MM.1S (cell line): Measurements from ENCODE around the gene RPL29.

Experiments used
- DNase-seq: peaks from one replicate; pipeline ENCODE4 v3.0.0-alpha.2; 2015
- H2AFZ ChIP-seq: fragments of 300-600 bp; sonication (generic); 2 replicates; pipeline ENCODE4 v1.6.0; 2016; ENCODE audit warnings: antibody characterized with exemption, low read length
- H3F3A ChIP-seq: fragments of 300-600 bp; sonication (generic); 2 replicates; pipeline ENCODE4 v1.6.1; 2016; ENCODE audit warnings: mild to moderate bottlenecking, antibody characterized with exemption, low read length, moderate library complexity, mixed read lengths; ENCODE audit not compliant: insufficient read depth
- H3K27ac ChIP-seq: fragments of 300-600 bp; sonication (generic); 2 replicates; pipeline ENCODE4 v1.5.1; 2016; ENCODE audit warnings: mild to moderate bottlenecking, low read length
- H3K27me3 ChIP-seq: fragments of 300-600 bp; sonication (generic); replicated peaks from 2 replicates; pipeline ENCODE4 v1.6.0; 2016; ENCODE audit warnings: low read length; ENCODE audit not compliant: insufficient read depth
- H3K36me3 ChIP-seq: fragments of 300-600 bp; sonication (generic); replicated peaks from 2 replicates; pipeline ENCODE4 v1.6.1; 2016; ENCODE audit warnings: mild to moderate bottlenecking, low read length, mixed read lengths; ENCODE audit not compliant: insufficient read depth
- H3K4me1 ChIP-seq: fragments of 300-600 bp; sonication (generic); 2 replicates; pipeline ENCODE4 v1.6.1; 2016; ENCODE audit warnings: low read length, mixed read lengths
- H3K4me2 ChIP-seq: fragments of 300-600 bp; sonication (generic); 2 replicates; pipeline ENCODE4 v1.6.0; 2016; ENCODE audit warnings: low read depth, low read length
- H3K4me3 ChIP-seq: fragments of 300-600 bp; sonication (generic); 2 replicates; pipeline ENCODE4 v1.5.1; 2016; ENCODE audit warnings: low read length, mixed read lengths
- H3K79me2 ChIP-seq: fragments of 300-600 bp; sonication (generic); 2 replicates; pipeline ENCODE4 v1.6.1; 2016; ENCODE audit warnings: mixed run types, low read length, mixed read lengths
- H3K9ac ChIP-seq: fragments of 300-600 bp; sonication (generic); 2 replicates; pipeline ENCODE4 v1.6.1; 2016; ENCODE audit warnings: low read length, mixed read lengths
- H3K9me2 ChIP-seq: fragments of 300-600 bp; sonication (generic); replicated peaks from 2 replicates; pipeline ENCODE4 v1.6.1; 2016; ENCODE audit warnings: mild to moderate bottlenecking, low read length, mixed read lengths; ENCODE audit not compliant: insufficient read depth
- H3K9me3 ChIP-seq: fragments of 300-600 bp; sonication (generic); replicated peaks from 2 replicates; pipeline ENCODE4 v1.6.1; 2016; ENCODE audit warnings: mild to moderate bottlenecking, low read length, mixed read lengths; ENCODE audit not compliant: insufficient read depth
- H4K20me1 ChIP-seq: fragments of 300-600 bp; sonication (generic); 2 replicates; pipeline ENCODE4 v1.6.1; 2016; ENCODE audit warnings: mild to moderate bottlenecking, low read length, moderate library complexity, mixed read lengths; ENCODE audit not compliant: insufficient read depth
- CTCF ChIP-seq: fragments of 300-600 bp; sonication (generic); IDR thresholded peaks from 2 replicates; pipeline ENCODE4 v1.5.1; 2016; ENCODE audit warnings: antibody characterized with exemption, low read length, mixed read lengths
- EZH2 ChIP-seq: fragments of 300-600 bp; sonication (generic); optimal IDR thresholded peaks from 2 replicates; pipeline ENCODE3; 2017; ENCODE audit warnings: low read depth, mild to moderate bottlenecking, antibody characterized with exemption, low read length, mixed read lengths
- EZH2phosphoT487 ChIP-seq: fragments of 300-600 bp; sonication (generic); IDR thresholded peaks from 2 replicates; pipeline ENCODE4 v1.6.1; 2018; ENCODE audit warnings: antibody characterized with exemption, low read length

The RPL29 gene

GRCh38 chr3:52032702-52033408 is 37.2 kb upstream of the RPL29 start:
- no peaks in the 10 kb centered on the region for H3F3A ChIP-seq
- H3K79me2 ChIP-seq, result no peaks in the 10 kb centered on the region
- H3K27ac ChIP-seq, result no peak overlapping the region
- no peak overlapping the region for H3K4me3 ChIP-seq
- no peak overlapping the region for H3K9ac ChIP-seq
- H3K4me2 ChIP-seq, result no peak overlapping the region
- no peak for TF ChIP-seq EZH2phosphoT487
- no peak for TF ChIP-seq EZH2
- no peak for TF ChIP-seq CTCF
- no peaks in the 10 kb centered on the region for H4K20me1 ChIP-seq
- no peaks in the 10 kb centered on the region for H3K36me3 ChIP-seq
- H2AFZ ChIP-seq, result no peak overlapping the region
- no peaks in the 10 kb centered on the region for H3K27me3 ChIP-seq
- no peak for DNase-seq
- no peaks in the 10 kb centered on the region for H3K9me2 ChIP-seq
- no peaks in the 10 kb centered on the region for H3K9me3 ChIP-seq
- no peaks in the 10 kb centered on the region for H3K4me1 ChIP-seq

DNA sequence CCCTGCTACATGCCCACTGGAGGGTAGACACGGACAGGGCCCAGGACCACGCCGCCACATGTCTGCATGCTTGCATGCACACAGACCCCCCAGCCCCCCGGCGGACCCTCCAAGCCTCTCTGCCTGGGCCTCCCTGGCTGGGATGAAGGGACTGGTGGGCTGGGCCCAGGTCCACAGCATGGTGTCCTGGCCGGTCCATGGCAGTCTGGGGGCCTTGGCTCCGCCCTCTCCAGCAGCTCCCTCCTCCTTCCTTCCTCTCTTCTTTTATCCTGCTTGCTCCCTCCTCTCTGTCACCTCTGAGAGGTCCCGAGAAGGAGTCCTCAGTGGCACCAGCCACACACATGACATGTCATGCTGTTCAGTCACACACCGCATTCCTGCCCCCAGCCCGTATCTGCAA is 36.2 kb upstream of the RPL29 start:
- H2AFZ ChIP-seq, result no peak overlapping the region
- TF ChIP-seq EZH2phosphoT487, result no peak
- no peak for TF ChIP-seq EZH2
- no peak for TF ChIP-seq CTCF
- no peaks in the 10 kb centered on the region for H4K20me1 ChIP-seq
- H3K27me3 ChIP-seq, result no peaks in the 10 kb centered on the region
- H3K36me3 ChIP-seq, result no peaks in the 10 kb centered on the region
- H3K79me2 ChIP-seq, result no peaks in the 10 kb centered on the region
- H3F3A ChIP-seq, result no peaks in the 10 kb centered on the region
- H3K4me1 ChIP-seq, result no peaks in the 10 kb centered on the region
- no peak overlapping the region for H3K27ac ChIP-seq
- H3K9me3 ChIP-seq, result no peaks in the 10 kb centered on the region
- H3K4me2 ChIP-seq, result no peak overlapping the region
- DNase-seq, result no peak
- no peak overlapping the region for H3K4me3 ChIP-seq
- no peak overlapping the region for H3K9ac ChIP-seq
- H3K9me2 ChIP-seq, result no peaks in the 10 kb centered on the region

GRCh38 chr3:52030714-52031310 is 35.1 kb upstream of the RPL29 start:
- H3K9me3 ChIP-seq, result no peaks in the 10 kb centered on the region
- no peak overlapping the region for H2AFZ ChIP-seq
- no peaks in the 10 kb centered on the region for H3K36me3 ChIP-seq
- no peaks in the 10 kb centered on the region for H3K9me2 ChIP-seq
- no peaks in the 10 kb centered on the region for H4K20me1 ChIP-seq
- no peak overlapping the region for H3K27ac ChIP-seq
- H3K79me2 ChIP-seq, result no peaks in the 10 kb centered on the region
- H3K9ac ChIP-seq, result no peak overlapping the region
- H3K4me3 ChIP-seq, result no peak overlapping the region
- no peaks in the 10 kb centered on the region for H3F3A ChIP-seq
- H3K4me2 ChIP-seq, result no peak overlapping the region
- no peak for DNase-seq
- no peaks in the 10 kb centered on the region for H3K27me3 ChIP-seq
- TF ChIP-seq EZH2 (no peak), CTCF (no peak), EZH2phosphoT487 (no peak)
- H3K4me1 ChIP-seq, result no peaks in the 10 kb centered on the region
